ENCODE data around the gene LYAR. TPM values are rescaled to one million over a fixed set of nuclear protein-coding genes. Genes with fewer than 3 reads are reported as not detected.

LYAR gene
- total RNA-seq, 1 experiment from 2014 or later = 24.3 TPM

Other genes with a start within 250 kb of the LYAR start
- not detected for gene OTOP1, start 63.2 kb downstream of the LYAR start, total RNA-seq (2021; ENCODE audit: unreplicated experiment)
- gene TMEM128, start 41.9 kb downstream of the LYAR start, total RNA-seq (2021; ENCODE audit: unreplicated experiment) = 12.9 TPM
- gene ZBTB49, start 97 bp upstream of the LYAR start, total RNA-seq (2021; ENCODE audit: unreplicated experiment) = 4.2 TPM
- gene NSG1, start 96.9 kb upstream of the LYAR start, total RNA-seq (2021; ENCODE audit: unreplicated experiment) = not detected